HepG2 (cell line): ENCODE measurements around the gene EGFR. TPM values are rescaled to one million over a fixed set of nuclear protein-coding genes. Genes with fewer than 3 reads are reported as not detected.

ENCODE experiments used
- ATAC-seq: fragments of 200-7000 bp; cut with Tn5 transposase; 3 replicates; pipeline ENCODE4 v1.9.1; 2020; ENCODE audit warnings: mild to moderate bottlenecking, moderate library complexity
- BruUV-seq: library from RNA; stranded (reverse); fragments of 400-500 nt; replicated peaks from 2 replicates; lab custom pipeline; 2021; lab: Mats Ljungman, UMichigan
- CTCF ChIA-PET: fragments of 300-600 bp; formaldehyde crosslinking; extraction: SDS; loops from one replicate; lab custom pipeline; 2021; ENCODE audit warnings: low total read pairs, inconsistent platforms, low intra/inter-chr PET ratio; lab: Yijun Ruan, JAX
- POLR2A ChIA-PET: fragments of 350-600 bp; sonication (Branson Sonifier 250); formaldehyde crosslinking; loops from one replicate; lab custom pipeline; 2020; ENCODE audit warnings: antibody characterized with exemption, inconsistent platforms; lab: Yijun Ruan, JAX
- DNase-seq: peaks from one replicate; pipeline ENCODE4 v3.0.0-alpha.2; 2015; ENCODE audit warnings: low spot score
- FAIRE-seq: peaks from 3 replicates; lab custom pipeline; 2011; peaks lifted over from hg19 to GRCh38; lab: Jason Lieb, UNC
- H2AFZ ChIP-seq: one replicate; pipeline ENCODE4 v1.6.1; 2011; ENCODE audit warnings: low read length, inconsistent platforms
- H3K27ac ChIP-seq: fragments of 300-600 bp; 3 replicates; pipeline ENCODE4 v1.8.0; 2011; ENCODE audit warnings: mixed run types, mild to moderate bottlenecking, mixed read lengths, low read length, inconsistent platforms; ENCODE audit not compliant: insufficient read depth; ENCODE audit errors: extremely low read length
- H3K27me3 ChIP-seq, 2 experiments: fragments of 200-600 bp in 1 of 2; 2 replicates in 1 of 2; 3 replicates in 1 of 2; pipeline versions ENCODE4 v1.6.0 to v1.8.0; 2011; ENCODE audit warnings: low read length in 2 of 2, mild to moderate bottlenecking in 2 of 2, moderate library complexity in 2 of 2, inconsistent platforms in 1 of 2; ENCODE audit not compliant: insufficient read depth in 2 of 2, control insufficient read depth in 1 of 2
- H3K36me3 ChIP-seq, 2 experiments: fragments of 200-600 bp in 1 of 2; replicated peaks in 1 of 2; 2 replicates in 1 of 2; 3 replicates in 1 of 2; pipeline versions ENCODE4 v1.5.1 to v1.8.0; 2011; ENCODE audit warnings: low read length in 2 of 2, inconsistent platforms in 1 of 2; ENCODE audit not compliant: insufficient read depth in 2 of 2, control insufficient read depth in 1 of 2
- H3K4me1 ChIP-seq: 2 replicates; pipeline ENCODE4 v1.5.1; 2012; ENCODE audit warnings: low read length, inconsistent platforms; ENCODE audit not compliant: insufficient read depth
- H3K4me2 ChIP-seq: 2 replicates; pipeline ENCODE4 v1.6.0; 2011; ENCODE audit warnings: low read depth, low read length, inconsistent platforms
- H3K4me3 ChIP-seq, 3 experiments: fragments of 200-600 bp in 1 of 3; sonication (generic), shearing (Covaris generic) in 1 of 3; replicated peaks in 1 of 3; 2 replicates each; pipeline ENCODE4 v1.5.1; 2011 to 2016; ENCODE audit warnings: low read length in 3 of 3, inconsistent platforms in 2 of 3, low read depth in 2 of 3, mild to moderate bottlenecking in 2 of 3, control low read depth in 1 of 3, mixed read lengths in 1 of 3; ENCODE audit not compliant: insufficient read depth in 1 of 3
- H3K79me2 ChIP-seq: one replicate; pipeline ENCODE4 v1.6.1; 2011; ENCODE audit warnings: low read length, inconsistent platforms; ENCODE audit not compliant: insufficient read depth
- H3K9ac ChIP-seq: 2 replicates; pipeline ENCODE4 v1.6.0; 2011; ENCODE audit warnings: mild to moderate bottlenecking, low read depth, low read length, inconsistent platforms; ENCODE audit not compliant: insufficient read depth
- H3K9me3 ChIP-seq: 2 replicates; pipeline ENCODE4 v1.5.1; 2012; ENCODE audit warnings: mild to moderate bottlenecking, low read length
- H4K20me1 ChIP-seq: 2 replicates; pipeline ENCODE4 v1.6.0; 2011; ENCODE audit warnings: inconsistent platforms, mild to moderate bottlenecking, low read length, moderate library complexity; ENCODE audit not compliant: insufficient read depth
- DBP ChIP-seq: sonication (generic); formaldehyde crosslinking; IDR thresholded peaks from 2 replicates; pipeline ENCODE4 v1.4.0; 2020; ENCODE audit warnings: missing genetic modification reagents; ENCODE audit errors: not compliant biosample characterization
- ESRRA ChIP-seq: sonication (generic); formaldehyde crosslinking; IDR thresholded peaks from 2 replicates; pipeline ENCODE4 v1.5.1; 2020; ENCODE audit warnings: mild to moderate bottlenecking, low read depth, missing genetic modification reagents
- FOXA3 ChIP-seq: IDR thresholded peaks from 2 replicates; pipeline ENCODE4 v1.6.1; 2016; ENCODE audit warnings: missing genetic modification reagents, missing compliant biosample characterization
- HHEX ChIP-seq: IDR thresholded peaks from 2 replicates; pipeline ENCODE4 v1.6.1; 2016; ENCODE audit warnings: control low read depth
- MLX ChIP-seq: IDR thresholded peaks from 2 replicates; pipeline ENCODE4 v1.6.1; 2016
- MXD4 ChIP-seq: IDR thresholded peaks from 2 replicates; pipeline ENCODE4 v1.6.1; 2016; ENCODE audit warnings: mild to moderate bottlenecking, missing biosample characterization, missing genetic modification reagents
- NR2F2 ChIP-seq: IDR thresholded peaks from 2 replicates; pipeline ENCODE4 v1.6.1; 2012; ENCODE audit warnings: low read depth, inconsistent platforms, borderline replicate concordance
- ONECUT2 ChIP-seq: sonication (generic); formaldehyde crosslinking; IDR thresholded peaks from 2 replicates; pipeline ENCODE4 v1.4.0; 2020; ENCODE audit warnings: missing genetic modification reagents
- SATB2 ChIP-seq: sonication (generic); formaldehyde crosslinking; IDR thresholded peaks from 2 replicates; pipeline ENCODE4 v1.5.0; 2020; ENCODE audit warnings: missing genetic modification reagents
- SP1 ChIP-seq, 2 experiments: fragments of 450-650 bp in 1 of 2; sonication (generic) in 1 of 2; formaldehyde crosslinking in 1 of 2; IDR thresholded peaks; 2 replicates each; pipeline versions ENCODE4 v1.4.0 to v1.6.1; 2016 to 2020; ENCODE audit warnings: missing genetic modification reagents in 1 of 2
- ZNF333 ChIP-seq: sonication (generic); formaldehyde crosslinking; IDR thresholded peaks from 2 replicates; pipeline ENCODE4 v1.4.0; 2020; ENCODE audit warnings: mild to moderate bottlenecking, missing genetic modification reagents, borderline replicate concordance
- ZNF510 ChIP-seq: sonication (generic); formaldehyde crosslinking; IDR thresholded peaks from 2 replicates; pipeline ENCODE4 v1.4.0; 2020; ENCODE audit warnings: low read depth, mild to moderate bottlenecking, missing genetic modification reagents
- ZNF704 ChIP-seq: sonication (generic); formaldehyde crosslinking; IDR thresholded peaks from 2 replicates; pipeline ENCODE4 v1.8.1; 2023; ENCODE audit warnings: mild to moderate bottlenecking, inconsistent platforms, moderate library complexity, missing genetic modification reagents, borderline replicate concordance
- ZNF790 ChIP-seq: sonication (generic); formaldehyde crosslinking; IDR thresholded peaks from 2 replicates; pipeline ENCODE4 v1.8.0; 2022; ENCODE audit warnings: missing genetic modification reagents, mild to moderate bottlenecking, borderline replicate concordance
- ZNF839 ChIP-seq: sonication (generic); formaldehyde crosslinking; IDR thresholded peaks from 2 replicates; pipeline ENCODE4 v1.4.0; 2020; ENCODE audit warnings: missing genetic modification reagents, mild to moderate bottlenecking, borderline replicate concordance
- WGBS: methylation state at CpG from one replicate; pipeline ENCODE4 v1.1.6; 2017; ENCODE audit warnings: low lambda C conversion rate; 5-methylcytosine and 5-hydroxymethylcytosine counted together
- in situ Hi-C: cut with HindIII; loops from 2 replicates; pipeline ENCODE4 v1.10.0; 2017; ENCODE audit warnings: low pct_unique_long_range_greater_than_20kb; ENCODE audit not compliant: extremely low pct_ligation_motif_present
- intact Hi-C: fragments of 100-400 bp; cut with micrococcal nuclease; formaldehyde crosslinking; loops from one replicate; pipeline ENCODE4 v1.10.0; 2022; ENCODE audit not compliant: unreplicated experiment
- polyA plus RNA-seq, 8 experiments: library from polyadenylated mRNA; depleted of rRNA in 3 of 8; stranded (reverse) in 7 of 8; unstranded in 1 of 8; fragments of >200 nt; fragmentation: Illumina TruSeq in 4 of 8; extraction: Trizol in 4 of 8; gene quantifications; 2 replicates each; pipeline versions ENCODE4 v1.2.1 to v1.2.3, GENCODE V29; 2011 to 2016; ENCODE audit warnings: low read depth in 4 of 8, missing spikeins in 1 of 8, mixed read lengths in 1 of 8; ENCODE audit not compliant: insufficient read depth in 1 of 8
- total RNA-seq, 5 experiments: library from RNA; depleted of rRNA; stranded (reverse); fragments of >200 nt; fragmentation: Illumina TruSeq; extraction: Trizol; gene quantifications; 2 replicates each; pipeline ENCODE4 v1.2.3, GENCODE V29; 2016; ENCODE audit warnings: low read depth in 1 of 5

EGFR gene
- total and polyA plus RNA-seq, 2 of the 13 experiments (the other 11 are each of a cell fraction or from before 2014, with no cell fraction given), result 7.0 to 10.0 TPM

- H3K4me3 ChIP-seq, result no peak overlapping the region
- no peaks in the 10 kb centered on the region for H3K9me3 ChIP-seq
- ChIA-PET CTCF (no interaction called here), POLR2A (no interaction called here)
- no peak for ATAC-seq
- H3K27ac ChIP-seq, result no peak overlapping the region
- TF ChIP-seq ZNF510, result no peak
- no peak for TF ChIP-seq SATB2
- TF ChIP-seq ONECUT2 (CRISPR knock-in tag), result no peak
- TF ChIP-seq NR2F2, result no peak
- no peak for TF ChIP-seq HHEX (CRISPR knock-in tag)
- TF ChIP-seq SP1 (IDR thresholded peaks at IDR 0.05), result no peak
- TF ChIP-seq SP1 (CRISPR knock-in tag; IDR thresholded peaks at IDR 0.05), result no peak
- TF ChIP-seq ESRRA, result no peak
- TF ChIP-seq FOXA3, result no peak
- TF ChIP-seq DBP (CRISPR knock-in tag), result no peak
- H3K9ac ChIP-seq, result no peak overlapping the region
- H3K4me1 ChIP-seq, result no peaks in the 10 kb centered on the region
- no peak overlapping the region for H2AFZ ChIP-seq
- no peak for FAIRE-seq
- no peaks in the 10 kb centered on the region for H3K79me2 ChIP-seq
- in situ Hi-C loops, result no loop called here
- intact Hi-C loops, result no loop called here
- DNase-seq, result no peak
- H3K27me3 ChIP-seq, result no peaks in the 10 kb centered on the region
- BruUV-seq, result no TSS peak
- 98% methylated on average over 9 of the region's 11 CpGs for WGBS
- H3K36me3 ChIP-seq, result peaks cover 0 to 4% of the 10 kb centered on the region in 2 experiments; a peak in 1 of 5 replicates
- no peak overlapping the region for H3K4me2 ChIP-seq
- H4K20me1 ChIP-seq, result no peaks in the 10 kb centered on the region
These were observed 144.9 kb downstream of the EGFR start for GRCh38 chr7:55163733-55164132.

- H3K9me3 ChIP-seq, result no peaks in the 10 kb centered on the region
- no peak overlapping the region for H3K27ac ChIP-seq
- POLR2A ChIA-PET, result interaction anchor here (2.5 kb wide), 1 partner anchor 13 kb away, joined by 11 read pairs; no protein-coding TSS in a partner anchor
- intact Hi-C loops, result no loop called here
- H2AFZ ChIP-seq, result no peak overlapping the region
- no peaks in the 10 kb centered on the region for H3K79me2 ChIP-seq
- DNase-seq (no peak), ATAC-seq (no peak), FAIRE-seq (no peak)
- no peak overlapping the region for H3K9ac ChIP-seq
- no TSS peak for BruUV-seq
- no peak overlapping the region for H3K4me2 ChIP-seq
- TF ChIP-seq ZNF704 (no peak), ZNF790 (no peak), ZNF333 (CRISPR knock-in tag) (no peak), MLX (CRISPR knock-in tag) (no peak), ZNF839 (CRISPR knock-in tag) (no peak), MXD4 (CRISPR knock-in tag) (no peak)
- no peaks in the 10 kb centered on the region for H3K27me3 ChIP-seq
- WGBS, result 95% methylated on average over 2 of the region's 2 CpGs
- H3K4me3 ChIP-seq, result no peak overlapping the region
- in situ Hi-C loops, result no loop called here
- CTCF ChIA-PET, result no interaction called here
- no peaks in the 10 kb centered on the region for H4K20me1 ChIP-seq
- peaks cover 0 to 4% of the 10 kb centered on the region in 2 experiments; a peak in 1 of 5 replicates for H3K36me3 ChIP-seq
- H3K4me1 ChIP-seq, result no peaks in the 10 kb centered on the region
These were observed 145.7 kb downstream of the EGFR start for GRCh38 chr7:55164527-55164926.
